Heart left ventricle (tissue), 16 donors: ENCODE results near the gene TFEB. TPM values are rescaled to one million over a fixed set of nuclear protein-coding genes. Genes with fewer than 3 reads are reported as not detected.

ENCODE experiments used
- ATAC-seq, 4 donors: fragments of 200-7000 bp; cut with Tn5 transposase; one replicate each; pipeline ENCODE4 v1.9.1; 2020 to 2022; ENCODE audit warnings: moderate library complexity in 4 of 4, mild to moderate bottlenecking in 3 of 4, moderate number of reproducible peaks in 1 of 4
- DNase-seq, 5 donors: peaks; one replicate each; pipeline ENCODE4 v3.0.0-alpha.2; 2020
- H3K27ac ChIP-seq, 12 donors: fragments of 200-600 bp; sonication (generic) in 4 of 12; one replicate each; pipeline versions ENCODE4 v1.5.0 to v1.8.0; 2016 to 2022; ENCODE audit warnings: mild to moderate bottlenecking in 2 of 12
- H3K27me3 ChIP-seq, 9 donors: fragments of 200-600 bp; sonication (generic) in 2 of 9; one replicate each; pipeline versions ENCODE4 v1.5.1 to v1.8.0; 2016 to 2022; ENCODE audit warnings: mild to moderate bottlenecking in 3 of 9
- H3K36me3 ChIP-seq, 9 donors: fragments of 200-600 bp; sonication (generic) in 2 of 9; one replicate each; pipeline versions ENCODE4 v1.5.0 to v1.8.0; 2018 to 2022; ENCODE audit warnings: mild to moderate bottlenecking in 2 of 9
- H3K4me1 ChIP-seq, 12 donors: fragments of 200-600 bp; sonication (generic) in 4 of 12; one replicate each; pipeline versions ENCODE4 v1.5.0 to v1.8.0; 2016 to 2022; ENCODE audit warnings: mild to moderate bottlenecking in 3 of 12
- H3K4me3 ChIP-seq, 12 donors: fragments of 200-600 bp; sonication (generic) in 4 of 12; one replicate each; pipeline versions ENCODE4 v1.5.0 to v1.8.0; 2017 to 2022; ENCODE audit warnings: mild to moderate bottlenecking in 9 of 12, moderate library complexity in 4 of 12
- H3K9me3 ChIP-seq, 12 donors: fragments of 200-600 bp; sonication (generic) in 4 of 12; one replicate each; pipeline versions ENCODE4 v1.5.0 to v1.8.0; 2016 to 2022; ENCODE audit warnings: mild to moderate bottlenecking in 1 of 12
- POLR2A ChIP-seq, 2 donors: fragments of 450-650 bp; IDR thresholded peaks; one replicate each; pipeline ENCODE4 v1.6.1; 2017; ENCODE audit warnings: antibody characterized with exemption in 2 of 2, mild to moderate bottlenecking in 2 of 2, moderate library complexity in 2 of 2
- WGBS, 4 donors: extraction: QIAGEN DNeasy Blood & Tissue Kit in 2 of 4; methylation state at CpG; one replicate each; pipeline versions ENCODE4 v1.1.5 to v1.1.7; 2013 to 2018; 5-methylcytosine and 5-hydroxymethylcytosine counted together
- intact Hi-C, 10 donors: fragments of 100-400 bp; cut with DNase I; formaldehyde crosslinking; loops; one replicate each; pipeline versions ENCODE4 v1.11.1 to v1.14.2; 2022
- polyA plus RNA-seq, 2 donors: library from polyadenylated mRNA; stranded (reverse); fragments of 200-250 nt; gene quantifications; one replicate each; pipeline ENCODE4 v1.2.3, GENCODE V29; 2013
- total RNA-seq, 9 donors: library from RNA; depleted of rRNA in 2 of 9; stranded (reverse); fragments of >200 nt in 2 of 9; fragmentation: NEBNext Ultra II Directional in 3 of 9; extraction: Animal tissue kit (Norgen Biotek cat#: 25700) in 3 of 9; gene quantifications; one replicate each; pipeline versions ENCODE4 v1.1.0 to v1.2.4, GENCODE V29; 2016 to 2023
- TF ChIP-seq, protein P1 (sequence below), 12 donors: fragments of 200-600 bp; sonication (generic) in 4 of 12; IDR thresholded peaks; one replicate each; pipeline versions ENCODE4 v1.5.0 to v1.8.0; 2018 to 2022; ENCODE audit warnings: antibody characterized with exemption in 12 of 12, mild to moderate bottlenecking in 5 of 12
- donor health status: ischemic (EF 13 %, LVEDD 7.1; RV severe dilation, severe dysfunction).
- donor health status: healthy with polysubstance abuse.
- donor health status: DM: no; HTN: yes; CAD: no.
- donor health status: DM: no; HTN: no; CAD: no.
- donor health status: ischemic (EF 25% LVEDD 6.9; RV normal size, moderate dysfunction).
- donor health status: ischemic (EF 25% LVEDD 5.7; RV mildly dilated, moderate dysfunction).
- donor health status: healthy.
- donor health status: DM: yes; HTN: yes; CAD: no.
- donor health status: ischemic (EF 35%, LVEDD 5.7; RV mildly dilated, moderate dysfunction).
- donor health status: nonischemic (EF 11% LVEDD 7.7; RV severe dilation, severe dysfunction).
- donor health status: DM: yes; HTN: yes; CAD: no.
- donor health status: PGD.
- donor health status: ischemic (EF 29% LVEDD 5.4; RV normal size, mild dysfunction).
- donor health status: nonischemic (EF 23%, LVEDD 6.1; RV moderate dilation, normal function).

TFEB gene
- total and polyA plus RNA-seq, 11 donors = 26.2 to 47.2 (median 40.4) TPM

DNA sequence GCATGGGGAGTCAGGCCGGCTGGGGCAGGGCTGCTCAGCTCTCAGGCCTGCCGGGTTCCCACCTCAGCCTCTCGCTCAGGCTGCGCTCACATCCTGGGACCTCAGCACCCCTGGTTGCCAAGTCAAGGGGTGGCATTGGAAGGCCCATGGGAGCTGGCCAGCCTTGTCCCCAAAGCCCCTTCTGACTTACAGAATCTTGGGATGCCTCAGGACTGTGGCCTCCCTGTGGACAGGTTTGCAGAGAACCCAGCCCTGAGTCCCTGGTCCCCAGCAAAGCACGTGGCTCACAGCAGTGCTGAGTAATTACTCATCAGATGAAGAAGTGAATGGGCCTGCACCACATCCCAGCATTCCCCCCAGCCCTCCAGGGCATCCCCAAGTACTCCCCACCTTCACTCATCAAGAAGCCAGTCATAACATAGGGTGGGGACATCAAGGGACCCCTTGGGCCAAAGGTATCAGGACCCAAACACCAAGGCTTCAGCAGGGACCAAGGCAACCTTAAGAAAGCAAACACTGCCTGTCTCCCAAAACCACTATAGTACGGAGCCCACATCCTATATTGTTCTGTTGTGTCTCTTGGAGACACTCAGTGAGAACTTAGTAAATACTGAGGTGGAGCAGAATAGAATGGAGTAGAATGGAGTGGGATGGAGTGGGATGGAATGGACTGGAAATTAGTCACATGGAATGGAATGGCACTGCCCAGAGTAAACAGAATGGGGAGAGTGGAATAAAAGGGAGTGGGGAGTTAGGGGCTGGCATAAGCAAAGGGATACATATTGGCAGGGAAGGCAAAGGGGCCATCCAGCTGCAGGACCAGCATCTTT is 8.2 kb upstream of the TFEB start:
- intact Hi-C loops = no loop called here
- Histone ChIP-seq H3K27ac (no peak overlapping the region), H3K9me3 (no peaks in the 10 kb centered on the region), H3K27me3 (no peaks in the 10 kb centered on the region), H3K4me1 (no peaks in the 10 kb centered on the region), H3K36me3 (no peaks in the 10 kb centered on the region), H3K4me3 (no peak overlapping the region)
- ATAC-seq (no peak), DNase-seq (peak in 1 of 5 donors; percentile 26)
- WGBS, 4 donors = 91 to 95% (median 94%) methylated on average over 2 to 6 of the region's 6 CpGs
- TF ChIP-seq, protein P1, sequence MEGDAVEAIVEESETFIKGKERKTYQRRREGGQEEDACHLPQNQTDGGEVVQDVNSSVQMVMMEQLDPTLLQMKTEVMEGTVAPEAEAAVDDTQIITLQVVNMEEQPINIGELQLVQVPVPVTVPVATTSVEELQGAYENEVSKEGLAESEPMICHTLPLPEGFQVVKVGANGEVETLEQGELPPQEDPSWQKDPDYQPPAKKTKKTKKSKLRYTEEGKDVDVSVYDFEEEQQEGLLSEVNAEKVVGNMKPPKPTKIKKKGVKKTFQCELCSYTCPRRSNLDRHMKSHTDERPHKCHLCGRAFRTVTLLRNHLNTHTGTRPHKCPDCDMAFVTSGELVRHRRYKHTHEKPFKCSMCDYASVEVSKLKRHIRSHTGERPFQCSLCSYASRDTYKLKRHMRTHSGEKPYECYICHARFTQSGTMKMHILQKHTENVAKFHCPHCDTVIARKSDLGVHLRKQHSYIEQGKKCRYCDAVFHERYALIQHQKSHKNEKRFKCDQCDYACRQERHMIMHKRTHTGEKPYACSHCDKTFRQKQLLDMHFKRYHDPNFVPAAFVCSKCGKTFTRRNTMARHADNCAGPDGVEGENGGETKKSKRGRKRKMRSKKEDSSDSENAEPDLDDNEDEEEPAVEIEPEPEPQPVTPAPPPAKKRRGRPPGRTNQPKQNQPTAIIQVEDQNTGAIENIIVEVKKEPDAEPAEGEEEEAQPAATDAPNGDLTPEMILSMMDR (IDR thresholded peaks at IDR 0.05) = no peak
- TF ChIP-seq POLR2A (IDR thresholded peaks at IDR 0.05) = no peak

- H3K27ac ChIP-seq = no peak overlapping the region
- intact Hi-C loops = no loop called here
- no peaks in the 10 kb centered on the region for H3K9me3 ChIP-seq
- TF ChIP-seq, protein P1 (IDR thresholded peaks at IDR 0.05) = no peak
- TF ChIP-seq POLR2A (IDR thresholded peaks at IDR 0.05) = no peak
- no peaks in the 10 kb centered on the region for H3K27me3 ChIP-seq
- no peaks in the 10 kb centered on the region for H3K36me3 ChIP-seq
- 85 to 88% (median 86%) methylated on average over 18 to 20 of the region's 20 CpGs for WGBS, 4 donors
- DNase-seq (peak in 1 of 5 donors; percentile 54), ATAC-seq (peak in 1 of 4 donors; percentile 8)
- no peaks in the 10 kb centered on the region for H3K4me1 ChIP-seq
- no peak overlapping the region for H3K4me3 ChIP-seq
These were observed 6.5 kb upstream of the TFEB start for GRCh38 chr6:41741625-41742490.

- Histone ChIP-seq H3K36me3 (no peaks in the 10 kb centered on the region), H3K27ac (no peak overlapping the region), H3K4me3 (no peak overlapping the region), H3K4me1 (peaks cover 0 to 8% (median 4%) of the 10 kb centered on the region in 12 donors), H3K9me3 (no peaks in the 10 kb centered on the region), H3K27me3 (no peaks in the 10 kb centered on the region)
- intact Hi-C loops = no loop called here
- ATAC-seq (no peak), DNase-seq (peak in 1 of 5 donors; percentile 48)
- WGBS, 4 donors = 81 to 88% (median 84%) methylated on average over 10 to 13 of the region's 13 CpGs
- TF ChIP-seq, protein P1 (IDR thresholded peaks at IDR 0.05) = no peak
- TF ChIP-seq POLR2A (IDR thresholded peaks at IDR 0.05) = no peak
These were observed 5.2 kb upstream of the TFEB start for GRCh38 chr6:41740366-41741162.
